GM19035 (cell line): Measurements from ENCODE around the gene COQ4.

Experiments used
- ATAC-seq: cut with Tn5 transposase; IDR thresholded peaks from one replicate; pipeline ENCODE4 v1.9.1; 2021; ENCODE audit not compliant: unreplicated experiment

COQ4 gene

GRCh38 chr9:128372188-128372641, 49.6 kb downstream of the COQ4 start:
- no peak for ATAC-seq

GRCh38 chr9:128372784-128373183, 50.1 kb downstream of the COQ4 start:
- ATAC-seq, result no peak

GRCh38 chr9:128374221-128374675, 51.6 kb downstream of the COQ4 start:
- ATAC-seq, result no peak

DNA sequence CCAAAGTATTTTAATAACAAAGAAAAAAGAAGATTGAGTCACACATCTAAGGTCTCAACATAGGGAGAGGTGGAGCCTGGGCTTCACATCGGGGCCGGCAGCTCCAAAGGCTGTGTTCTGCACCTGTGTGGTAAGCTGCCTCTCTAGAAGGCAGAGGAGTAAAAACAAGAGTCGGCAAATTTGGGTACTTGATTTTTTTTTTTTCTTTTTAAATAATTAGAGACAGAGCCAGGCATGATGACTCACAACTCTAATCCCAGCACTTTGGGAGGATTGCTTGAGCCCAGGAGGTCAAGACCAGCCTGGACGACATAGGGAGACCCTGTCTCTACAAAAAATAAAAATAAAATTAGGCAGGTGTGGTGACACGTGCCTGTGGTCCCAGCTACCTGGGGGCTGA, 53.2 kb downstream of the COQ4 start:
- no peak for ATAC-seq

DNA sequence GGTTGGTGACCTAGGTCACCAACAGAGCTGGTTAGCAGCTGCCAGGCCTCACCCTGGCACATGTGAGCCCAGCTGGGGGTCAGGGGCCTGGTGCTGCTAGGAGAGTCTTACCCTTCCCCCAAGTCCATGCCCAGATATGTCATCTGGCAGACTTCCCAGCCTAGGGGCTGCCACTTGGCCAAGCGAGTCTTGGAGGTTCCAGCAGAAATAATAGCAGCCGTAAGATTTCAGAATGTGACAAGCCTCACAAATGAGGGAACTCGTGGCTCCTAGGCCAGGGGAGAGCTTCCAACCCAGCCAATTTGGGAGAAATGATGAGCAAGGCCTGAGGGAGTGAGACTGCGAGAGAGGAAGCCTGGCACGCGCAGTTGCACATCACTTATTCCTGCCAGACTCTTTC, 59.6 kb downstream of the COQ4 start:
- no peak for ATAC-seq

DNA sequence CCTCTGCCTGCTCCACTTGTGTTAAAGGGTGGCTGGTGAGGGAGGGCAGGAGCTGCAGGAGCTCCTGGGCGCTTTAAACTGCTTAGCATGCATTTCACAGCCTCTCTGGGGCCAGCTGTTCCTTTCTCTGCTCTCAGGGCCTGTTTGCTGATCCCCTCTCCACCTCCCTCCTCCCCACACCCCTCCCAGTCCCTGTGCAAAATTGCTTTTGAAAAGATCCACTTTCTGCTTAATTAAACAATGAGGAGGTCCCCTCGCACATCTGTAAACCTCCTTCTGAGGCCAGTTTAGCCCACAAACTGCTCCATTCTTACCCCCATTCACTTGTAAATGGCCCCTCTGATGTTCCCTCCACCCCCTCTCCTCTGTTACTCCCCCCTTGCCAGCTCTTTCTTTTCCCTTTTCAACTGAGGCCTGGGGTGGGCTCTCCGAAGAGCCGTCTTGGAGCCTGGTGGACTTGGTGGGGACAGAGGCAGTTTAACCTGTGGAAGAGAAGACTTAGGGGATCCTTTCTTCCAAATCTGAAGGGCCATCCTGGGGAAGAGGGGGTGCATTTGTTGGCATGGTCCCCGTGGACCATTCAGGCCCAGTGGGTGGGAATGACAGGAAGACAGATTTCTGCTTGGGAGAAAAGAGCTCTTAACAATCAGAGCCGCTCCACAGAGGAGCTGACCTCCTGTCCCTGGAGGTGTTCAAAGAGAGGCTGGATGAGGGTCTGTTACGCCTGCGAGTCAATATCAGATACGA, 60.5 kb downstream of the COQ4 start:
- no peak for ATAC-seq
